CD8-positive, alpha-beta memory T cell (primary cell): ENCODE results near the gene PPP2R5D. TPM values are rescaled to one million over a fixed set of nuclear protein-coding genes. Genes with fewer than 3 reads are reported as not detected.

Experiments
- CTCF ChIA-PET: fragments of 350-600 bp; sonication (Branson Sonifier 250); formaldehyde crosslinking; loops from one replicate; lab custom pipeline; 2021; ENCODE audit warnings: antibody characterized with exemption; lab: Charles Lee
- POLR2A ChIA-PET: fragments of 350-600 bp; sonication (Branson Sonifier 250); formaldehyde crosslinking; loops from one replicate; lab custom pipeline; 2021; ENCODE audit warnings: antibody characterized with exemption; lab: Charles Lee
- DNase-seq, 5 donors: peaks; one replicate each; pipeline versions ENCODE4 v3.0.0 to v3.0.0-alpha.2; 2020 to 2022; ENCODE audit warnings: mixed read lengths in 1 of 5
- H3K27ac ChIP-seq: one replicate; pipeline ENCODE4 v1.7.0; 2013; ENCODE audit warnings: low read depth, mild to moderate bottlenecking, low read length, moderate library complexity
- H3K27me3 ChIP-seq: 2 replicates; pipeline ENCODE4 v1.7.0; 2013; ENCODE audit warnings: low read length, mild to moderate bottlenecking; ENCODE audit not compliant: insufficient read depth, poor library complexity, severe bottlenecking
- H3K36me3 ChIP-seq: 2 replicates; pipeline ENCODE4 v1.7.0; 2013; ENCODE audit warnings: mild to moderate bottlenecking, low read length, moderate library complexity; ENCODE audit not compliant: insufficient read depth
- H3K4me1 ChIP-seq: 2 replicates; pipeline ENCODE4 v1.7.0; 2013; ENCODE audit warnings: mild to moderate bottlenecking, low read length, moderate library complexity; ENCODE audit not compliant: insufficient read depth
- H3K4me3 ChIP-seq: 2 replicates; pipeline ENCODE4 v1.7.0; 2013; ENCODE audit warnings: mild to moderate bottlenecking, low read length
- H3K9me3 ChIP-seq: 2 replicates; pipeline ENCODE4 v1.7.0; 2013; ENCODE audit warnings: mild to moderate bottlenecking, low read length
- H3K27ac Mint-ChIP-seq, 8 donors: one replicate each; pipeline ENCODE4 v1.8.0; 2020 to 2021; ENCODE audit warnings: mixed read lengths in 8 of 8, mild to moderate bottlenecking in 6 of 8, inconsistent platforms in 3 of 8, moderate library complexity in 3 of 8
- H3K27me3 Mint-ChIP-seq, 2 donors: one replicate each; pipeline ENCODE4 v1.8.0; 2020 to 2021; ENCODE audit warnings: mixed read lengths in 2 of 2, mild to moderate bottlenecking in 1 of 2, moderate library complexity in 1 of 2
- H3K36me3 Mint-ChIP-seq, 3 donors: one replicate each; pipeline ENCODE4 v1.8.0; 2020 to 2021; ENCODE audit warnings: mixed read lengths in 3 of 3, inconsistent platforms in 1 of 3, mild to moderate bottlenecking in 1 of 3
- H3K4me1 Mint-ChIP-seq, 3 donors: one replicate each; pipeline ENCODE4 v1.8.0; 2020 to 2021; ENCODE audit warnings: mixed read lengths in 3 of 3, inconsistent platforms in 1 of 3, mild to moderate bottlenecking in 1 of 3
- H3K4me3 Mint-ChIP-seq, 7 donors: one replicate each; pipeline ENCODE4 v1.8.0; 2020 to 2021; ENCODE audit warnings: mixed read lengths in 7 of 7, mild to moderate bottlenecking in 6 of 7, moderate library complexity in 4 of 7, inconsistent platforms in 2 of 7
- H3K9me3 Mint-ChIP-seq, 5 donors: one replicate each; pipeline ENCODE4 v1.8.0; 2020 to 2022; ENCODE audit warnings: mixed read lengths in 5 of 5, mild to moderate bottlenecking in 3 of 5, moderate library complexity in 2 of 5, inconsistent platforms in 1 of 5
- polyA plus RNA-seq: library from polyadenylated mRNA; unstranded; fragments of 300-500 nt; fragmentation: Illumina TruSeq; gene quantifications from one replicate; pipeline ENCODE4 v1.2.3, GENCODE V29; 2021
- total RNA-seq, 2 experiments: library from RNA; stranded (reverse); gene quantifications; one replicate each; pipeline ENCODE4 v1.2.3, GENCODE V29; 2021

The PPP2R5D gene
- total RNA-seq (10 to 100 TPM; 52.2 to 52.4 TPM), polyA plus RNA-seq (32.5 TPM)

DNA sequence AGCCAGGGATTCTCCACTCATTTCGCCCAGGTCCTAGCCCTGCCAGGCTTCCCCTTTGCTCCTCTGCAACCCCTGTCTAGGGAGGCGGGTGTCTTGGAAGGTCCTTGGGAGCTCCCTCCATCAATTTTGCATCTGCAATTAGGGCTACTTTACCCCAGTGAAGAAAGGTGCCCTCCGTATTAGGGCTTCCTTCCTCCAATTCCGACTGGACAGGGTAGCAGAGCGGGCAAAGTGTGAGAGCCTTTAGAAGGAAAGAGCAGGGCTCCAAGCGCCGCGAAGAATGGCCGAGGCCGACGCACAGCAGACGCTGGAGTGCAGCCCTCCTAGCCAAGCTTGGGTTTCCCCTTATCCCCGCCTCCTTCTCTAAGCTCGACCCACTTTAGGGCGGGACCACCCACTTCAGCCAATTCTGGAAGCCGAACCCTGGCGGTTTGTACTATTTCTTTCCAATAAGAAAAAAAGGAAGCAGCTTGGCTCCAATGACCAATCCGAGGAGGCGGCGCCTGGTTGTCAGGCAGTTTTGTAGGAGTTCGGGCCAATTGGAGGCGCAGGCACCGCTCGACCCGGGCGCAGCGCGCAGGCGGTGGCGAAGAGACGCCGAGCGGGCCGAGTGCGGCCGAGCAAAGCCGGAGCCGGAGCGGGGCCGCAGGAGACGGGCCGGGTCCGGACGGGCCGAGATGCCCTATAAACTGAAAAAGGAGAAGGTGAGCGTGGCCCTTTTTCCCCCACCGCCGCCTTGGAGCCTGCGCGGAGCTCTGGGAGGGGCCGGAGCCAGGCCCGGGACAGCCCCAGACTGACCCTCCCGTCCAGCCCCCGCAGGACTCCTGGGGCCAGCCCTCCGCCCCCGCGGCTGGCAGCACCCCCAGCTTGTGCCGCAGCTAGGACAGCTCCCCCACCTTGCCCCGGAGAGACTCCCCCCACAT, at the start of gene PPP2R5D:
TSS of gene PPP2R5D (plus strand) at position 570 of the 923 bp plus-strand sequence. CDS start at position 678, 108 bp downstream.
- Histone ChIP-seq H3K36me3 (peaks cover 5% of the 10 kb centered on the region), H3K4me3 (peak within 1 kb of the TSS; percentile 88), H3K27me3 (no peaks in the 10 kb centered on the region), H3K4me1 (peaks cover 53% of the 10 kb centered on the region), H3K27ac (peak within 1 kb of the TSS; percentile 87), H3K9me3 (no peaks in the 10 kb centered on the region)
- Mint-ChIP-seq H3K27ac (peak within 1 kb of the TSS; percentile 90 to 98 (median 96)), H3K36me3 (peaks cover 0 to 26% (median 0%) of the 10 kb centered on the region in 3 donors), H3K4me1 (peaks cover 59 to 73% (median 60%) of the 10 kb centered on the region in 3 donors), H3K27me3 (peaks cover 0 to 2% of the 10 kb centered on the region in 2 donors), H3K4me3 (peak within 1 kb of the TSS; percentile 82 to 96 (median 93)), H3K9me3 (no peaks in the 10 kb centered on the region)
- ChIA-PET CTCF (interaction anchor here (1.0 to 1.9 kb wide), 7 partner anchors 25 to 270 kb away, joined by 3 to 17 read pairs (median 7); partner anchors contain the start of genes CNPY3, KLHDC3 and MEA1), POLR2A (interaction anchor here (0.5 to 2.1 kb wide), 12 partner anchors 9 to 1894 kb away, joined by 3 to 45 read pairs (median 4); partner anchors contain the start of genes CNPY3, GNMT, KLC4 and KLHDC3)
- DNase-seq, result peak; percentile 93 to 98 (median 97)

DNA sequence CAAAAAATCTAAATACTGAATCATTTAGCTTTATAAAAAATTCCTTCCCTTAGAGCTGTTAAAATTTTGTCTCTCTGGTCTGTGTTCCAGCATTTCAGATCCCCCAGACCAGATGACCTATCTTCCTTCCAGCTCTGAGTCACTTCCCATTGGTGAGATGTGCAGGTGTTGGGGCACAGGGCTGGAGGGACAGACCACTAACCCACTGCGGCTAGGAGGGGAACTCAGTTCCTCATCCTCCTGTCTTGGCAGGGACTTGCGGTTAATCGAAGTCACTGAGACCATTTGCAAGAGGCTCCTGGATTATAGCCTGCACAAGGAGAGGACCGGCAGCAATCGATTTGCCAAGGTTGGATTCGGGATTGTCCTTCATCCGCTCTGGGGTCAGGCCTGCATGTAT, 49.0 kb upstream of the PPP2R5D start:
- no peaks in the 10 kb centered on the region for H3K9me3 ChIP-seq
- ChIA-PET CTCF (interaction anchor here (0.6 kb wide), 1 partner anchor 42 kb away, joined by 3 read pairs; no protein-coding TSS in a partner anchor), POLR2A (no interaction called here)
- H3K4me3 ChIP-seq, result no peak overlapping the region
- DNase-seq, result no peak
- peak overlapping the region in 4 of 8 donors; percentile 33 to 77 (median 56) for H3K27ac Mint-ChIP-seq
- H3K4me3 Mint-ChIP-seq, result no peak overlapping the region
- no peaks in the 10 kb centered on the region for H3K27me3 ChIP-seq
- H3K36me3 ChIP-seq, result peaks cover 43% of the 10 kb centered on the region
- H3K4me1 Mint-ChIP-seq, result peaks cover 45 to 65% (median 59%) of the 10 kb centered on the region in 3 donors
- H3K36me3 Mint-ChIP-seq, result peaks cover 8 to 86% (median 18%) of the 10 kb centered on the region in 3 donors
- H3K27me3 Mint-ChIP-seq, result no peaks in the 10 kb centered on the region
- no peaks in the 10 kb centered on the region for H3K9me3 Mint-ChIP-seq
- no peak overlapping the region for H3K27ac ChIP-seq
- H3K4me1 ChIP-seq, result peaks cover 34% of the 10 kb centered on the region

DNA sequence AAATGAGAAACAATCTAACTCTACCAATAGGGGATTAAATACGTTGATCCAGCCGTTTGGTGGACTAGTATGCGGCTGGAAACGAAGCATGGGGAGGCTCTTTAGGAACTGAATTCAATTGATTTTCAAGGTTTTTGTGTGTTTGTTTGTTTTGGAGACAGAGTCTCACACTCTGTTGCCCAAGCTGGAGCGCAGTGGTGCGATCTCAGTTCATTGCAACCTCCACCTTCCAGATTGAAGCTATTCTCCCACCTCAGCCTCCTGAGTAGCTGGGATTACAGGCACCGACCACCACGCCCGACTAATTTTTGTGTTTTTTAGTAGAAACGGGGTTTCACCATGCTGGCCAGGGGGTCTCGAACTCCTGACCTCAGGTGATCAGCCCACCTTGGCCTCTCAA, 48.0 kb upstream of the PPP2R5D start:
- no peak overlapping the region for H3K4me3 ChIP-seq
- H3K27me3 ChIP-seq, result no peaks in the 10 kb centered on the region
- H3K4me3 Mint-ChIP-seq, result peak overlapping the region in 1 of 7 donors; percentile 40
- H3K27me3 Mint-ChIP-seq, result no peaks in the 10 kb centered on the region
- peaks cover 24% of the 10 kb centered on the region for H3K4me1 ChIP-seq
- ChIA-PET POLR2A (no interaction called here), CTCF (no interaction called here)
- H3K9me3 ChIP-seq, result no peaks in the 10 kb centered on the region
- H3K27ac ChIP-seq, result no peak overlapping the region
- peaks cover 43% of the 10 kb centered on the region for H3K36me3 ChIP-seq
- peaks cover 8 to 92% (median 18%) of the 10 kb centered on the region in 3 donors for H3K36me3 Mint-ChIP-seq
- no peaks in the 10 kb centered on the region for H3K9me3 Mint-ChIP-seq
- peaks cover 37 to 54% (median 49%) of the 10 kb centered on the region in 3 donors for H3K4me1 Mint-ChIP-seq
- no peak for DNase-seq
- peak overlapping the region in 3 of 8 donors; percentile 21 to 51 (median 40) for H3K27ac Mint-ChIP-seq

DNA sequence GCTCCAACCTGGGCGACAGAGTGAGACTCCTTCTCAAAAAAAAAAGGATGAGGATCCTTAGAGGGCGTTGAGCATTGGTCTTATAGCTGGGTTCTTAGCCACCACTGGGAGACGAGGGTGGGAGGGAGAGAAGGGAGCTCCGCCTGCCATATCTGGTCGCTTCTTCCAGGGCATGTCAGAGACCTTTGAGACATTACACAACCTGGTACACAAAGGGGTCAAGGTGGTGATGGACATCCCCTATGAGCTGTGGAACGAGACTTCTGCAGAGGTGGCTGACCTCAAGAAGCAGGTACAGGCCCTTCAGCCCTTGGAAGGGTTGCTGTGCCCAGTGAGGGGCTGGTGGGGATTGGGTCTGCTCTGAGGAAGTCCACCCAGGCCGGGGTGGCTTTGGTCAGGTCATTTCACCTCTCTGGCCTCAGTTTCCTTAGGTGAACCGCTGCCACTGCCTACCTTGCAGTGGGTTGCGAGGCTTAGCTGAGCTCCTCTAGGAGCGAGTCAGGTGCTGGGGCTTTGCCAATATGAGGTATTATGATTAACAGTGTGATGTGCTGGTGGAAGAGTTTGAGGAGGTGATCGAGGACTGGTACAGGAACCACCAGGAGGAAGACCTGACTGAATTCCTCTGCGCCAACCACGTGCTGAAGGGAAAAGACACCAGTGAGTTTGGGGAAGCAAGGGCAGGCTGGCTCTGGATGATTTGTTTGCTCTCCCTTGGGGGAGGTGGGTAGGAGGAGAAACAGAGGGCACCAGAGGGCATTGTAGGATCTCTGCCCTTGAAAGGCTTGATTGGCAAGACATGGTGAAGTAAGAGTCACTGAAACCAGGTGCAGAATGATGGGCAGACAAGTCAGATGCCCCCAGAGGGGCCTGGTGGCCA, 46.6 kb upstream of the PPP2R5D start:
- no peak for DNase-seq
- Histone ChIP-seq H3K4me1 (peaks cover 10% of the 10 kb centered on the region), H3K27ac (no peak overlapping the region), H3K36me3 (peaks cover 43% of the 10 kb centered on the region), H3K4me3 (no peak overlapping the region), H3K9me3 (no peaks in the 10 kb centered on the region), H3K27me3 (no peaks in the 10 kb centered on the region)
- Mint-ChIP-seq H3K27ac (peak overlapping the region in 6 of 8 donors; percentile 36 to 84 (median 74)), H3K9me3 (no peaks in the 10 kb centered on the region), H3K27me3 (no peaks in the 10 kb centered on the region), H3K4me3 (no peak overlapping the region), H3K4me1 (peaks cover 26 to 41% (median 37%) of the 10 kb centered on the region in 3 donors), H3K36me3 (peaks cover 8 to 88% (median 15%) of the 10 kb centered on the region in 3 donors)
- POLR2A ChIA-PET, result no interaction called here
- CTCF ChIA-PET, result interaction anchor here (0.7 kb wide), 1 partner anchor 9 kb away, joined by 3 read pairs; the partner anchor contains the start of gene CNPY3

DNA sequence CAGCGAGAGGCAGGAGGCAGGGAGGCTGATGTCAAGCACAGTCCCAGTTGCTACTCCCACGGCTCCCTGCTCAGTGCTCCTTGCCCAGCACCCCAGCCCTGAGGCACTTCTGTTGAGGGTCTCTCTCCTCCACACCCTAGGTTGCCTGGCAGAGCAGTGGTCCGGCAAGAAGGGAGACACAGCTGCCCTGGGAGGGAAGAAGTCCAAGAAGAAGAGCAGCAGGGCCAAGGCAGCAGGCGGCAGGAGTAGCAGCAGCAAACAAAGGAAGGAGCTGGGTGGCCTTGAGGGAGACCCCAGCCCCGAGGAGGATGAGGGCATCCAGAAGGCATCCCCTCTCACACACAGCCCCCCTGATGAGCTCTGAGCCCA, 46.0 kb upstream of the PPP2R5D start:
- CTCF ChIA-PET, result no interaction called here
- peaks cover 20 to 35% (median 31%) of the 10 kb centered on the region in 3 donors for H3K4me1 Mint-ChIP-seq
- H3K9me3 Mint-ChIP-seq, result no peaks in the 10 kb centered on the region
- peaks cover 4% of the 10 kb centered on the region for H3K4me1 ChIP-seq
- H3K36me3 ChIP-seq, result peaks cover 43% of the 10 kb centered on the region
- no peaks in the 10 kb centered on the region for H3K9me3 ChIP-seq
- no peaks in the 10 kb centered on the region for H3K27me3 Mint-ChIP-seq
- H3K27me3 ChIP-seq, result no peaks in the 10 kb centered on the region
- POLR2A ChIA-PET, result interaction anchor here (0.6 kb wide), 1 partner anchor 992 kb away, joined by 3 read pairs; no protein-coding TSS in a partner anchor
- H3K36me3 Mint-ChIP-seq, result peaks cover 8 to 86% (median 16%) of the 10 kb centered on the region in 3 donors
- no peak overlapping the region for H3K4me3 ChIP-seq
- no peak overlapping the region for H3K27ac ChIP-seq
- H3K4me3 Mint-ChIP-seq, result no peak overlapping the region
- no peak for DNase-seq
- peak overlapping the region in 5 of 8 donors; percentile 36 to 84 (median 73) for H3K27ac Mint-ChIP-seq

DNA sequence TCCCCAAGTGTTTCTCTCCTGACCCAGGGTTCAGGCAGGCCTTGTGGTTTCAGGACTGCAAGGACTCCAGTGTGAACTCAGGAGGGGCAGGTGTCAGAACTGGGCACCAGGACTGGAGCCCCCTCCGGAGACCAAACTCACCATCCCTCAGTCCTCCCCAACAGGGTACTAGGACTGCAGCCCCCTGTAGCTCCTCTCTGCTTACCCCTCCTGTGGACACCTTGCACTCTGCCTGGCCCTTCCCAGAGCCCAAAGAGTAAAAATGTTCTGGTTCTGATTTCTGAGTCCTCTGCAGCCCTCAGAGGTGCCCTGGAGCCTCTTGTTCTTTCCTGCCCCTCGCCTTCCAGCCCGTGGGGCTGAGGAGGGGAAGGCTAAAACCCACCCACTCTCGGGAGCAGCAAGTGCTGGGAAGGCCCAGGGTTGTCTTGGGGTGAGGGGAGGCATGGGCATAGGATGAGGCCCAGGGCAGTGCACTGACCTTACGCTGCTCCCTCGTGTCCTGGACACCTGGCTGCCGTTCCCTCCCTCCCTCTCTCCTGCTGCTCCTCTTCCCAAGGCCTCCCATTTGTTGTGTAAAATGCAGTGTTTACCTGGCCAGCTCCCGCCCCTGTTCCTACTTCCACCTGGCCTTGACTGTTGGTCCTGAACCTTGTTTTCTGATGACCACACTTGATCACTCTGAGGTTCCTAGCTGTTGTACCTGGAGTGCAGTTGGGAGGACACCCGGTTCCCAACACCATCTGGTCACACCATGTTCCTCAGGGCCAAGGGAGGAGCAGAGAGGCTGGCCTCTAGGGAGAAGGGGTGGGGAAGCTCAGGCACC, 45.2 kb upstream of the PPP2R5D start:
- H3K4me3 ChIP-seq, result no peak overlapping the region
- no peaks in the 10 kb centered on the region for H3K9me3 Mint-ChIP-seq
- DNase-seq, result peak in 1 of 5 donors; percentile 8
- H3K27ac ChIP-seq, result no peak overlapping the region
- H3K9me3 ChIP-seq, result no peaks in the 10 kb centered on the region
- POLR2A ChIA-PET, result interaction anchor here (0.6 kb wide), 1 partner anchor 993 kb away, joined by 3 read pairs; no protein-coding TSS in a partner anchor
- H3K36me3 ChIP-seq, result peaks cover 42% of the 10 kb centered on the region
- no peaks in the 10 kb centered on the region for H3K4me1 ChIP-seq
- no peak overlapping the region for H3K4me3 Mint-ChIP-seq
- no peaks in the 10 kb centered on the region for H3K27me3 ChIP-seq
- peaks cover 13 to 27% (median 23%) of the 10 kb centered on the region in 3 donors for H3K4me1 Mint-ChIP-seq
- H3K27ac Mint-ChIP-seq, result peak overlapping the region in 4 of 8 donors; percentile 11 to 97 (median 54)
- H3K27me3 Mint-ChIP-seq, result no peaks in the 10 kb centered on the region
- peaks cover 8 to 86% (median 18%) of the 10 kb centered on the region in 3 donors for H3K36me3 Mint-ChIP-seq
- CTCF ChIA-PET, result no interaction called here

DNA sequence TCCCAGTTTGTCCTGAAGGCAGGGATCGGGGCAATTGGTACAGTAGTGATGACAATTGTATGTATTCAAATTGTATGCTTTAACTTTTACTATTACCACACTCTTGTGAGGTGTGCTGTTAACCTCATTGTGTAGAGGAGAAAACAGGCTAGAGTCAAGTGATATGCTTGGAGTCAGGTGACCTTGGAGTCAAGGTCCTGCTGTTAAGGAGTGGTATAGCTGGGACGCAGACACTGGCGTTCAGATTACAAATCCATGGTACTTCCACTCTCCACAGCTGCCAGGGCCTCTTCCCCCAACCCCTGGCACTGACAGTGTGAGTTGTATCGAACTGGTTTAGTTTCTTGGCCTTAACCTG, 44.6 kb upstream of the PPP2R5D start:
- DNase-seq, result peak in 1 of 5 donors; percentile 20
- H3K36me3 ChIP-seq, result peaks cover 36% of the 10 kb centered on the region
- Mint-ChIP-seq H3K4me1 (peaks cover 11 to 22% (median 20%) of the 10 kb centered on the region in 3 donors), H3K27ac (peak overlapping the region in 5 of 8 donors; percentile 11 to 97 (median 51)), H3K36me3 (peaks cover 8 to 85% (median 20%) of the 10 kb centered on the region in 3 donors), H3K4me3 (no peak overlapping the region), H3K9me3 (no peaks in the 10 kb centered on the region), H3K27me3 (no peaks in the 10 kb centered on the region)
- H3K4me3 ChIP-seq, result no peak overlapping the region
- H3K27ac ChIP-seq, result no peak overlapping the region
- no peaks in the 10 kb centered on the region for H3K9me3 ChIP-seq
- ChIA-PET CTCF (no interaction called here), POLR2A (no interaction called here)
- H3K4me1 ChIP-seq, result no peaks in the 10 kb centered on the region
- no peaks in the 10 kb centered on the region for H3K27me3 ChIP-seq
